Lower lobe of right lung (tissue), 2 donors: ENCODE measurements around the gene POMT1. TPM values are rescaled to one million over a fixed set of nuclear protein-coding genes. Genes with fewer than 3 reads are reported as not detected.

Source experiments
- ATAC-seq, 2 donors: fragments of 200-7000 bp; cut with Tn5 transposase; one replicate each; pipeline ENCODE4 v1.9.1; 2020 to 2022; ENCODE audit warnings: mild to moderate bottlenecking in 2 of 2, moderate library complexity in 2 of 2
- DNase-seq: peaks from one replicate; pipeline ENCODE4 v3.0.0-alpha.2; 2020
- H3K27ac ChIP-seq: fragments of 200-600 bp; one replicate; pipeline ENCODE4 v1.8.0; 2022
- H3K27me3 ChIP-seq: fragments of 200-600 bp; one replicate; pipeline ENCODE4 v1.8.0; 2022; ENCODE audit warnings: low read depth
- H3K36me3 ChIP-seq: fragments of 200-600 bp; one replicate; pipeline ENCODE4 v1.8.0; 2022; ENCODE audit warnings: mild to moderate bottlenecking
- H3K4me1 ChIP-seq: fragments of 200-600 bp; one replicate; pipeline ENCODE4 v1.8.0; 2022
- H3K4me3 ChIP-seq: fragments of 200-600 bp; one replicate; pipeline ENCODE4 v1.8.0; 2022; ENCODE audit warnings: mild to moderate bottlenecking
- H3K9me3 ChIP-seq: fragments of 200-600 bp; one replicate; pipeline ENCODE4 v1.8.0; 2022
- CTCF ChIP-seq: fragments of 200-600 bp; IDR thresholded peaks from one replicate; pipeline ENCODE4 v1.8.0; 2022; ENCODE audit warnings: antibody characterized with exemption, mild to moderate bottlenecking
- intact Hi-C: fragments of 100-400 bp; cut with DNase I; formaldehyde crosslinking; loops from one replicate; pipeline ENCODE4 v1.11.0; 2022
- total RNA-seq: library from RNA; stranded (reverse); fragmentation: NEBNext Ultra II Directional; extraction: Animal tissue kit (Norgen Biotek cat#: 25700); gene quantifications from one replicate; pipeline ENCODE4 v1.2.1, GENCODE V29; 2021
- donor health status: DM: no; HTN: yes; CAD: no; lungs with severe emphysema.

POMT1 gene
- total RNA-seq, 1 donor from 2014 or later, result 25.9 TPM

GRCh38 chr9:131492070-131492469 is 10.6 kb upstream of the POMT1 start:
- peaks cover 100% of the 10 kb centered on the region for H3K36me3 ChIP-seq

GRCh38 chr9:131494296-131494870 is 8.3 kb upstream of the POMT1 start:
- Histone ChIP-seq H3K27ac (no peak overlapping the region), H3K27me3 (no peaks in the 10 kb centered on the region), H3K4me3 (no peak overlapping the region), H3K36me3 (peaks cover 100% of the 10 kb centered on the region), H3K9me3 (no peaks in the 10 kb centered on the region), H3K4me1 (no peaks in the 10 kb centered on the region)
- ATAC-seq, result no peak
- no peak for DNase-seq
- TF ChIP-seq CTCF, result no peak
- intact Hi-C loops, result no loop called here

More at GRCh38 chr9:131492070-131492469, 10.6 kb upstream of the POMT1 start:
- no peak overlapping the region for H3K27ac ChIP-seq
- intact Hi-C loops, result no loop called here
- no peak overlapping the region for H3K4me3 ChIP-seq
- ATAC-seq (no peak), DNase-seq (no peak)
- no peaks in the 10 kb centered on the region for H3K9me3 ChIP-seq
- no peaks in the 10 kb centered on the region for H3K27me3 ChIP-seq
- no peak for TF ChIP-seq CTCF
- no peaks in the 10 kb centered on the region for H3K4me1 ChIP-seq

- intact Hi-C loops, result no loop called here
- H3K27me3 ChIP-seq, result no peaks in the 10 kb centered on the region
- TF ChIP-seq CTCF, result no peak
- no peak overlapping the region for H3K27ac ChIP-seq
- no peak for DNase-seq
- no peak overlapping the region for H3K4me3 ChIP-seq
- no peaks in the 10 kb centered on the region for H3K9me3 ChIP-seq
- no peak for ATAC-seq
- peaks cover 95% of the 10 kb centered on the region for H3K36me3 ChIP-seq
- peaks cover under 1% of the 10 kb centered on the region for H3K4me1 ChIP-seq
Measured at GRCh38 chr9:131495785-131496184, 6.9 kb upstream of the POMT1 start.

- Histone ChIP-seq H3K4me1 (peaks cover 12% of the 10 kb centered on the region), H3K27me3 (no peaks in the 10 kb centered on the region), H3K9me3 (no peaks in the 10 kb centered on the region), H3K27ac (no peak overlapping the region), H3K36me3 (peaks cover 84% of the 10 kb centered on the region), H3K4me3 (no peak overlapping the region)
- DNase-seq (no peak), ATAC-seq (no peak)
- no peak for TF ChIP-seq CTCF
- intact Hi-C loops, result no loop called here
Measured at GRCh38 chr9:131496844-131497405, 5.8 kb upstream of the POMT1 start.

- no peaks in the 10 kb centered on the region for H3K9me3 ChIP-seq
- no peak for DNase-seq
- peaks cover 60% of the 10 kb centered on the region for H3K36me3 ChIP-seq
- intact Hi-C loops, result no loop called here
- no peaks in the 10 kb centered on the region for H3K27me3 ChIP-seq
- peaks cover 27% of the 10 kb centered on the region for H3K4me1 ChIP-seq
- no peak for ATAC-seq
- no peak overlapping the region for H3K27ac ChIP-seq
- H3K4me3 ChIP-seq, result no peak overlapping the region
- TF ChIP-seq CTCF, result no peak
Measured at GRCh38 chr9:131499254-131499767, 3.4 kb upstream of the POMT1 start.
